GM21390 (cell line): ENCODE data around the gene GON7.
"Not testable (repeated sequence)": the region's sequence is repeated elsewhere in the genome, so short reads cannot be mapped to it uniquely, and the experiment has no call there.

Source experiments
- ATAC-seq: cut with Tn5 transposase; IDR thresholded peaks from one replicate; pipeline ENCODE4 v1.9.1; 2021; ENCODE audit not compliant: unreplicated experiment

Gene GON7

DNA sequence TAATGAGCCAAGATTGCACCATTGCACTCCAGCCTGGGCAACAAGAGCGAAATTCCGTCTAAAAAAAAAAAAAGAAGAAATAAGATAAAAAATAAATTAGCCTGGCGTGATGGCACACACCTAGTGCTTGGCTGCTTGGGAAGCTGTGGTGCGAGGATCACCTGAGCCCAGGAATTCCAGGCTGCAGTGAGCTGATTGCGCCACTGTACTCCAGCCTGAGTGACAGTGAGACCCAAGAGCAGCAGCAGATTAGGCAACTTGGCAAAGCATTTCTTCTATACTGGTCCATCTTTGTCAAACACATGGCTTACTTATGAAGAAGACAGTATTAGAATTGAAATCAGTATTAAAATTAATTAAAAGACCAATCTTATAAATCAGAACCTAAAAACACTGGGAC is 6.3 kb downstream of the GON7 start:
- no peak for ATAC-seq

GRCh38 chr14:93199031-93199430 is 7.8 kb downstream of the GON7 start:
- ATAC-seq, result no peak

- no peak for ATAC-seq
These were observed 11.4 kb downstream of the GON7 start for GRCh38 chr14:93195316-93195999.

GRCh38 chr14:93186956-93187355 is 19.9 kb downstream of the GON7 start:
- no peak for ATAC-seq

- no peak for ATAC-seq
These were observed 20.4 kb downstream of the GON7 start for GRCh38 chr14:93186466-93186865.

GRCh38 chr14:93185349-93185720 is 21.5 kb downstream of the GON7 start:
- ATAC-seq, result peak; percentile 8

- peak; percentile 78 for ATAC-seq
These were observed 22.2 kb downstream of the GON7 start, which contains the start of the genes LYSET and MOAP1 for GRCh38 chr14:93184391-93185348. LYSET (plus strand) TSS chr14:93185317; CDS start chr14:93185406, 89 bp downstream. MOAP1 (minus strand) TSS chr14:93184897; CDS start chr14:93184242, 655 bp downstream.

GRCh38 chr14:93183596-93184317 is 23.1 kb downstream of the GON7 start:
- ATAC-seq, result no peak

DNA sequence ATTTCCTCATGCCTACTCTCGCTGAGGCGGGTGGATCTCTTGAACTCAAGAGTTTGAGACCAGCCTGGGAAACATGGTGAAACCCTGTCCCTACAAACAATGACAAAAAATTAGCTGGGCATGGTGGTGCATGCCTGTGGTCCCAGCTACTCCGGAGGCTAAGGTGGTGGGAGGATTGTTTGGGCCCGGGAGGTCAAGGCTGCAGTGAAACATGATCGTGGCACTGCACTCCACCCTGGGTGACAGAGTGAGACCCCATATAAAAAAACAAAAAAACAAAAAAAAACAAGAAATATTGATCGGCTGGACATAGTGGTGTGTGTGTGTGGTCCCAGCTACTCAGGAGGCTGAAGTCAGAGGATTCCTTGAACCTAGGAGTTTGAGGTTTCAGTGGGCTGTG is 31.4 kb downstream of the GON7 start:
- ATAC-seq, result no peak

GRCh38 chr14:93174731-93175130 is 32.1 kb downstream of the GON7 start:
- ATAC-seq, result not testable (repeated sequence)

DNA sequence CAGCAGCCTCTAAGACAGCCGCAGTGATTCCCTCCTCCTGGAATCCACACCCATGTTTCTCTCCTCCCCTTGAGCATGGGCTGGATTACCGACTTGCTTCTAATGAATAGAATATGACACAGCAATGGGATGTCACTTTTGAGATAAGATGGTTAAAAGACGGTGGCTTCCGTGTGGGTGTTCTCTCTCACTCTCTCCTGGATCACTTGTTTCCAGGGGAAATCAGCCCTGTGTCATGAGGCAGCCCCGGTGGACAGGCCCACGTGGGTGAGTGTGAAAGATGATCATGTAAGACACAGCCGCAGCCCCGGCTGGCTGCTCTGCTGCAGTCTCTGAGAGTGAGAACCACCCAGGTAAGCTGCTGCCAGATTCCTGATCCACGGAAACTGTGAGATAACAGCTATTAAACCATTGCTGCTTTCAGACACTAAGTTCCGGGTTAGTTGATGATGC is 32.9 kb downstream of the GON7 start:
- ATAC-seq, result no peak

DNA sequence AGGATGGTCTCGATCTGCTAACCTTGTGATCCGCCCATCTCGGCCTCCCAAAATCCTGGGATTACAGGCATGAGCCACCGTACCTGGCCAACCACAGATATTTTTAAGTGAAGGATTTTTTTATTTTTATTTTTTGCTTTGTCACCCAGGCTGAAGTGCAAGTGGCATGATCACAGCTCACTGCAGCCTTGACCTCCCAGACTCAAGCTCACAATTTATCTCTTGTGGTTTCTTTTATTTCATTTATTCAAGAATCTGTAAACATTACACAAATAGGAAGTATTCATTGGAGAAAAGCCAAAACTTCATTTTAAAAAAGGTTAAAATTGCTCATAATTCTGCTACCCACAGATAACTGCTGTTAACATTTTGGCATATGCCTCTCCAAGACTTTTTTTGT is 35.5 kb downstream of the GON7 start:
- ATAC-seq, result no peak

DNA sequence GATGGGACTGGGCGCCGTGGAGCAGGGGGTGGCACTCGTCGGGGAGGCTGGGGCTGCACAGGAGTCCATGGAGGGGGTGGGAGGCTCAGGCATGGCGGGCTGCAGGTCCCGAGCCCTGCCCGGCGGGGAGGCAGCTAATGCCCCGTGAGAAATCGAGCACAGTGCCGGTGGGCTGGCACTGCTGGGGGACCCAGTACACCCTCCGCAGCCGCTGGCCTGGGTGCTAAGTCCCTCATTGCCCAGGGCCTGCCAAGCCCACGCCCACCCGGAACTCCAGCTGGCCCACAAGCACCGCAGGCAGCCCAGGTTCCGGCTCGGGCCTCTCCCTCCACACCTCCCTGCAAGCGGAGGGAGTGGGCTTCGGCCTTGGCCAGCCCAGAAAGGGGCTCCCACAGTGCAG is 36.7 kb downstream of the GON7 start:
- ATAC-seq, result not testable (repeated sequence)

- ATAC-seq, result not testable (repeated sequence)
These were observed 37.2 kb downstream of the GON7 start for GRCh38 chr14:93169619-93170018.

DNA sequence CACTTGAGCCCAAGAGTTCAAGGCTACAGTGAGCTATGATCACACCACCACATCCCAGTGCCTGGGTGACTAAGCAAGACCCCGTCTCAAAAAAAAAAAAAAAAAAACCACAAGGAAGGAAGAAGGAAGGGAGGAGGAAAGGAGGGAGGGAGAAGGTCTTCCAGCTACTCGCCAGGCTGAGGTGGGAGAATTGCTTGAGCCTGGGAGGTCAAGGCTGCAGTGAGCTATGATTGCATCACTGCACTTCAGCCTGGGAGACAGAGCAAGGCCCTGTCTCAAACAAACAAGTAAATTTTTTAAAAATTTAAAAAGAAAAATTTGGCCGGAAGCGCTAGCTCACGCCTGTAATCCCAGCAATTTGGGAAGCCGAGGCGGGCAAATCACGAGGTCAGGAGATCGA is 38.3 kb downstream of the GON7 start:
- ATAC-seq, result not testable (repeated sequence)

DNA sequence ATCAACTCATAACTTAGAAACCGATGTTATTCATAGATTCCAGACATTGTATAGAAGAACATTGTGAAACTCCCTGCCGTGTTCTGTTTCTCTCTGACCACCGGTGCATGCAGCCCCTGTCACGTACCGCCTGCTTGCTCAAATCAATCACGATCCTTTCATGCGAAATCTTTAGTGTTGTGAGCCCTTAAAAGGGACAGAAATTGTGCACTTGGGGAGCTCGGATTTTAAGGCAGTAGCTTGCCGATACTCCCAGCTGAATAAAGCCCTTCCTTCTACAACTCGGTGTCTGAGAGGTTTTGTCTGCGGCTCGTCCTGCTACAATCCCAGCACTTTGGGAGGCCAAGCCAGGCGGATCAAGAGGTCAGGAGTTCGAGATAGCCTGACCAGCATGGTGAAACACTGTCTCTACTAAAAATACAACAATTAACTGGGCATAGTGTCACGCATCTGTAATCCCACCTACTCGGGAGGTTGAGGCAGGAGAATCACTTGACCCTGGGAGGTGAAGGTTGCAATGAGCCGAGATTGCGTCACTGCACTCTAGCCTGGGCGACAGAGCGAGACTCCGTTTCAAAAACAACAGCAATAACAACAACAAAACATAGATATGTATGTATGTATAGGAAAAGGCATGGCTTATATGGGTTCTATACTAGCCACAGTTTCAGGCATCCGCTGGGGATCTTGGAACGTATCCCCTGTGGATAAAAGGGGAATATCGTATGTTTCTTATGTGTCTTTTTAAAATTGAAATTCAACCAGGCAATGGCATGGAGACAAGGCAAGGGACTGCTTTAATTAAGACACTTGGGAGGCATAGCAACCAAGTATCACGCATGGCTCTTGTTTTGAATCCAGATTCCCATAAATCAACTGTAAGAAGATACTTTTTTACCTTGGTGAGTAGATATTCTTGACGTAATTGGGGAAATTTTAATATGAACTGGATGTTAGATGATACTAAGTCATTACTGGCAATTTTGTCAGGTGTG is 41.3 kb downstream of the GON7 start:
- not testable (repeated sequence) for ATAC-seq

DNA sequence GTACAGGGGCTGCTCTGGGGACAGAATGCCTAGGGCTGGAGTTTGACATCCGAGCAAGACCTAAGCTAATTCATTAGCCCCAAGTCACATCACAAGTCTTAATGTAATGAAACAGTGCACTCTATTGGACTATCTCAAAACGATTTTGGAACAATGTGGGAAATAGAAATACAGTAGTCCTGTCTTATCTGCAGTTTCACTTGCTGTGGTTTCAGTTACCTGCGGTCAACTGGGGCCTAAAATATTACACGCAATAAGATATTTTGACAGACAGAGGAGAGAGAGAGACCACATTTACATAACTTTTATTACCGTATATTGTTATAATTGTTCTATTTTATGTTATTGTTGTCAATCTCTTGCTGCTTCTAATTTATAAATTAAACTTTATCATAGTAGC is 43.3 kb downstream of the GON7 start:
- no peak for ATAC-seq

- ATAC-seq, result no peak
These were observed 45.4 kb downstream of the GON7 start for GRCh38 chr14:93161411-93161940.

- ATAC-seq, result no peak
These were observed 46.5 kb downstream of the GON7 start for GRCh38 chr14:93160353-93160801.
